Astrocyte (in vitro differentiated cells and primary cell): ENCODE results near the gene ABCC8. TPM values are rescaled to one million over a fixed set of nuclear protein-coding genes. Genes with fewer than 3 reads are reported as not detected.

Experiments
- DNase-seq: peaks from one replicate; pipeline ENCODE4 v3.0.0-alpha.2; 2010; ENCODE audit warnings: low read depth
- FAIRE-seq: peaks from 2 replicates; lab custom pipeline; 2011; peaks lifted over from hg19 to GRCh38; lab: Jason Lieb, UNC
- H2AFZ ChIP-seq: 2 replicates; pipeline ENCODE4 v1.6.0; 2012; ENCODE audit warnings: low read depth, low read length, inconsistent platforms
- H3K27ac ChIP-seq: 2 replicates; pipeline ENCODE4 v1.5.1; 2011; ENCODE audit warnings: low read depth, low read length, inconsistent platforms
- H3K27me3 ChIP-seq: 2 replicates; pipeline ENCODE4 v1.6.0; 2011; ENCODE audit warnings: low read length, inconsistent platforms; ENCODE audit not compliant: insufficient read depth
- H3K36me3 ChIP-seq: 2 replicates; pipeline ENCODE4 v1.5.1; 2011; ENCODE audit warnings: low read length, inconsistent platforms; ENCODE audit not compliant: insufficient read depth
- H3K4me1 ChIP-seq: 2 replicates; pipeline ENCODE4 v1.5.1; 2011; ENCODE audit warnings: low read length, inconsistent platforms; ENCODE audit not compliant: insufficient read depth
- H3K4me2 ChIP-seq: 2 replicates; pipeline ENCODE4 v1.6.0; 2012; ENCODE audit warnings: low read length, inconsistent platforms
- H3K4me3 ChIP-seq: 2 replicates; pipeline ENCODE4 v1.5.1; 2011; ENCODE audit warnings: low read depth, mild to moderate bottlenecking, low read length, inconsistent platforms; ENCODE audit not compliant: insufficient read depth
- H3K79me2 ChIP-seq: 2 replicates; pipeline ENCODE4 v1.6.0; 2012; ENCODE audit warnings: mild to moderate bottlenecking, low read length, inconsistent platforms; ENCODE audit not compliant: insufficient read depth
- H3K9ac ChIP-seq: 2 replicates; pipeline ENCODE4 v1.6.0; 2012; ENCODE audit warnings: mild to moderate bottlenecking, low read length, inconsistent platforms
- H3K9me3 ChIP-seq: 2 replicates; pipeline ENCODE4 v1.5.1; 2012; ENCODE audit warnings: low read depth, mild to moderate bottlenecking, low read length, inconsistent platforms; ENCODE audit not compliant: insufficient read depth
- H4K20me1 ChIP-seq: 2 replicates; pipeline ENCODE4 v1.6.0; 2012; ENCODE audit warnings: low read length, inconsistent platforms; ENCODE audit not compliant: insufficient read depth
- H3K27ac Mint-ChIP-seq: one replicate; pipeline ENCODE4 v1.8.0; 2021; ENCODE audit warnings: mild to moderate bottlenecking, mixed read lengths; ENCODE audit not compliant: unreplicated experiment
- H3K27me3 Mint-ChIP-seq: one replicate; pipeline ENCODE4 v1.8.0; 2021; ENCODE audit warnings: low read depth, mixed read lengths; ENCODE audit not compliant: unreplicated experiment
- H3K36me3 Mint-ChIP-seq: one replicate; pipeline ENCODE4 v1.8.0; 2021; ENCODE audit warnings: low read depth, mixed read lengths; ENCODE audit not compliant: unreplicated experiment
- H3K4me1 Mint-ChIP-seq: one replicate; pipeline ENCODE4 v1.8.0; 2021; ENCODE audit warnings: low read depth, mixed read lengths; ENCODE audit not compliant: unreplicated experiment
- H3K4me3 Mint-ChIP-seq: one replicate; pipeline ENCODE4 v1.8.0; 2021; ENCODE audit warnings: mild to moderate bottlenecking, moderate library complexity, mixed read lengths; ENCODE audit not compliant: unreplicated experiment
- H3K9me3 Mint-ChIP-seq: one replicate; pipeline ENCODE4 v1.8.0; 2021; ENCODE audit warnings: mild to moderate bottlenecking, mixed read lengths; ENCODE audit not compliant: unreplicated experiment
- CTCF ChIP-seq: IDR thresholded peaks from 2 replicates; pipeline ENCODE4 v1.5.1; 2011; ENCODE audit warnings: low read depth, mild to moderate bottlenecking, inconsistent platforms, low read length, moderate library complexity; ENCODE audit not compliant: insufficient read depth
- EZH2 ChIP-seq: IDR thresholded peaks from 2 replicates; pipeline ENCODE4 v1.6.1; 2012; ENCODE audit warnings: mild to moderate bottlenecking, low read length, inconsistent platforms; ENCODE audit not compliant: insufficient read depth
- total RNA-seq: library from RNA; stranded (reverse); gene quantifications from 2 replicates; pipeline ENCODE4 v1.2.1, GENCODE V29; 2021

The ABCC8 gene
- total RNA-seq, 1 donor from 2014 or later, result not detected

DNA sequence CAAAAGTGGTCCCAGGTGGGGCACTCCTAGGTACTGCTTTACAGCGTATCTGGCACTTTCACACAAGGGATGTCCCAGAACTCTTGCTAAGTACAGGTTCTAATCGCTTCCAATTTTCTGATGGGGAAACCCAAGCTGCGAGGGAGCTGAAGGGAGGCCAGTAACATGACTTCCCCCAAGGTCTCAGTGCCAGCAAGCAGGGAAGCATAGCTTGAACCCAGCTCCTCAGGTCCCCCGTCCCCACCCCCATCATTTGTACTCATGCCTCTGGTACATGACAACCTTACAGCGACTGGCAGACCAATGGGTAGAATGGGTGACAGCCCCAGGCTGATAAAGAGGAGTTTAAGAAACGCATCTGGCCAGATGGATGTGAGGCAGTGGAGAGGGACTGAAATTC is 716 bp upstream of the ABCC8 start:
- H3K4me1 ChIP-seq, result no peaks in the 10 kb centered on the region
- H3K4me3 ChIP-seq, result no peak overlapping the region
- H4K20me1 ChIP-seq, result no peaks in the 10 kb centered on the region
- H3K9me3 Mint-ChIP-seq, result no peaks in the 10 kb centered on the region
- H3K36me3 ChIP-seq, result no peaks in the 10 kb centered on the region
- TF ChIP-seq CTCF, result no peak
- no peak for TF ChIP-seq EZH2
- DNase-seq, result no peak
- no peak overlapping the region for H3K9ac ChIP-seq
- no peak overlapping the region for H3K27ac Mint-ChIP-seq
- peaks cover 49% of the 10 kb centered on the region for H3K27me3 ChIP-seq
- H3K4me3 Mint-ChIP-seq, result peak overlapping the region; percentile 75
- no peak overlapping the region for H3K4me2 ChIP-seq
- H3K4me1 Mint-ChIP-seq, result no peaks in the 10 kb centered on the region
- FAIRE-seq, result no peak
- no peaks in the 10 kb centered on the region for H3K9me3 ChIP-seq
- H3K79me2 ChIP-seq, result no peaks in the 10 kb centered on the region
- peaks cover 5% of the 10 kb centered on the region for H3K36me3 Mint-ChIP-seq
- H3K27ac ChIP-seq, result no peak overlapping the region
- no peak overlapping the region for H2AFZ ChIP-seq
- H3K27me3 Mint-ChIP-seq, result peaks cover 84% of the 10 kb centered on the region

DNA sequence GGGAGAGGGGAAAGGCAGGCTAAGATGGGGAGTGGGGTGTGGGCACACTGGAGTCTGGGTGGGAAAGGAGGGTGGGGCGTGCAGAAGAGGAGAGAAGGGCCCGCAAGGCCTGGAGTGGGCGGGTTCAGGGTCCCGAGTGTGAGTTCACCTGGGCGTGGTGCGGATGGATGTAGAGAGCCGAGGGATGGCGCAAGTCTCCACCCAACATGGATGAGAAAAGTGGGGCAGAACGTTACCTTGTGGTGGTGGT is 364 bp upstream of the ABCC8 start:
- Histone ChIP-seq H3K9me3 (no peaks in the 10 kb centered on the region), H3K9ac (no peak overlapping the region), H3K4me2 (no peak overlapping the region), H3K79me2 (no peaks in the 10 kb centered on the region), H3K36me3 (no peaks in the 10 kb centered on the region), H3K4me3 (no peak overlapping the region), H4K20me1 (no peaks in the 10 kb centered on the region), H2AFZ (no peak overlapping the region), H3K27me3 (peaks cover 49% of the 10 kb centered on the region), H3K27ac (no peak overlapping the region), H3K4me1 (no peaks in the 10 kb centered on the region)
- H3K4me1 Mint-ChIP-seq, result no peaks in the 10 kb centered on the region
- H3K27me3 Mint-ChIP-seq, result peaks cover 87% of the 10 kb centered on the region
- no peak for TF ChIP-seq CTCF
- no peak for TF ChIP-seq EZH2
- H3K4me3 Mint-ChIP-seq, result peak overlapping the region; percentile 75
- no peaks in the 10 kb centered on the region for H3K9me3 Mint-ChIP-seq
- H3K27ac Mint-ChIP-seq, result no peak overlapping the region
- DNase-seq (no peak), FAIRE-seq (no peak)
- peaks cover 5% of the 10 kb centered on the region for H3K36me3 Mint-ChIP-seq

DNA sequence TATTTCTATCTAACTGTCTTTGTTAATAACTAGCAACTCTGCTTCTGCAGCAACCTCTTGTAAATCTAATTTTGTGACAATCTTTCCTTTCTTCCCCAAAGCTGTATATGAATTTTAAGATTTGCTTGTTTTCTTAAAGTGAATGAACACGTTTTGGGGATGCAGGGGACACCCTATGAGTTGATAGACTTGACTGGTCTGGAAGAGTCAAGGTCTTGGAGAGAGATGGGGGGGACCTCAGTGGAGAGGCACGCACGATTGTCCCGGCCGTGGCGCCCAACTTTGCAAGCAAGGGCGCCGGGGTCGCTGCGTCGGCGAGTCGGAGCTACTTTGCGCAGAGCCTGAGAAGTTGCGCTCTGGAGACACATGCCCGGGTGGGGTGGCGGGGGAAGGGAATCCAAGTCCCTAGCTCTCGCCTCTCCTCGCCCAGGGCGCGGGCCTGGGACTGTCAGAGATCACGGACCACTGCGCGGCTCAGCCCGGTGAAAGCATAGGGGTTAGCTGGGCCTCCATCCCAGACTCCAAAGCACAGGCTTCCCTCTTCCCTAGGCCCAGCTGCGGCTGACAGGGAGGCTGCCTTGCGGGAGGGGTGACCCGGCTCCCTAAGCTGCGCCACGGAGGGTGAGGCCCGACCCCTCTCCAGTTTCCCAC is 854 bp downstream of the ABCC8 start:
- Mint-ChIP-seq H3K4me3 (peak overlapping the region; percentile 79), H3K4me1 (no peaks in the 10 kb centered on the region), H3K36me3 (peaks cover 5% of the 10 kb centered on the region), H3K9me3 (no peaks in the 10 kb centered on the region), H3K27ac (no peak overlapping the region), H3K27me3 (peaks cover 88% of the 10 kb centered on the region)
- Histone ChIP-seq H3K27me3 (peaks cover 51% of the 10 kb centered on the region), H3K79me2 (no peaks in the 10 kb centered on the region), H3K4me2 (peak overlapping the region; percentile 57), H2AFZ (no peak overlapping the region), H3K4me3 (no peak overlapping the region), H4K20me1 (no peaks in the 10 kb centered on the region), H3K9me3 (no peaks in the 10 kb centered on the region), H3K4me1 (no peaks in the 10 kb centered on the region), H3K27ac (no peak overlapping the region), H3K9ac (no peak overlapping the region), H3K36me3 (no peaks in the 10 kb centered on the region)
- no peak for DNase-seq
- TF ChIP-seq CTCF (no peak), EZH2 (no peak)
- FAIRE-seq, result no peak
